ENCODE data around the gene RILPL1.
"Not testable (repeated sequence)": the region's sequence is repeated elsewhere in the genome, so short reads cannot be mapped to it uniquely, and the experiment has no call there.

DNA sequence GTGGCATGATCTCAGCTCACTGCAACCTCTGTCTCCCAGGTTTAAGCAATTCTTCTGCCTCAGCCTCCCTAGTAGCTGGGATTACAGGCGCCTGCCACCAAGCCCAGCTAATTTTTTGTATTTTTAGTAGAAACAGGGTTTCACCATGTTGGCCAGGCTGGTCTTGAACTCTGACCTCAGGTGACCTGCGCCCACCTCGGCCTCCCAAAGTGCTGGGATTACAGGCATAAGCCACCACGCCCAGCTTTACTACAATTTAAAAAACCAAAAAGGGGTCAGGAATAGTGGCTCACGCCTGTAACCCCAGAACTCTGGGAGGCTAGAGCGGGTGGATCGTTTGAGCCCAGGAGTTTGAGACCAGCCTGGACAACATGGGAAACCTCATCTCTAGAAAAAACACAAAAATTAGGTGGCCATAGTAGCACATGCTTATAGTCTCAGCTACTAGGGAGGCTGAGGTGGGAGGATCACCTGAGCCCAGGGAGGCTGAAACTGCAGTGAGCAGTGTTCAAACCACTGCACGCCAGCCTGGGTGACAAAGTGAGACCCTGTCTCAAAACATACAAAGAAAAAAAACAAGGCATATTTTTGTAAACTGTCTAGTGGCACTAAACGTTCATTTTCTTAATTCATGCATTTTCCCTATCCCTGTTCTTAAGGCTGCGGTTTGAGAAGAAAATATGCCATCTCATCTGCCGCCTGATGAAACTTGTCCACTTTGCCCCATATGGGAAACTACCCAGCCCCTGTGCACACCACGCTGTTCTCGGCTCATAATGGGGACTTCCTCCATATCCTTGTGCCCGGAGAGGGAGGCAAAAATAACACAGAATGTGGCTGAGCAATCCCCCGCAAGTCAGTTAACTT, 101.3 kb downstream of the RILPL1 start:
- TF ChIP-seq POLR2A, POLR2AphosphoS5 (IDR thresholded peaks at IDR 0.05; ENCODE audit: low read depth, low read length): not testable (repeated sequence)
